ENCODE data around the gene SLC25A25.
A peak's percentile ranks its signal among the peaks of the same experiment; 100 is the strongest.
"Not testable (repeated sequence)": the region's sequence is repeated elsewhere in the genome, so short reads cannot be mapped to it uniquely, and the experiment has no call there.

Gene SLC25A25

GRCh38 chr9:128051932-128052709 lies 15.9 kb upstream of the SLC25A25 start:
- no peak for DNase-seq (ENCODE audit: low spot score)

- no peak for DNase-seq (ENCODE audit: low spot score)
Measured at GRCh38 chr9:128053560-128053959, 14.5 kb upstream of the SLC25A25 start.

GRCh38 chr9:128054087-128054486 lies 13.9 kb upstream of the SLC25A25 start:
- DNase-seq (ENCODE audit: low spot score), result no peak

- no peak for DNase-seq (ENCODE audit: low spot score)
Measured at GRCh38 chr9:128055344-128056040, 12.5 kb upstream of the SLC25A25 start.

GRCh38 chr9:128056086-128056485 lies 11.9 kb upstream of the SLC25A25 start:
- DNase-seq (ENCODE audit: low spot score), result no peak

GRCh38 chr9:128056887-128057723 lies 10.9 kb upstream of the SLC25A25 start:
- no peak for DNase-seq (ENCODE audit: low spot score)

- DNase-seq (ENCODE audit: low spot score), result no peak
Measured at GRCh38 chr9:128057724-128058409, 10.2 kb upstream of the SLC25A25 start.

GRCh38 chr9:128059365-128059983 lies 8.6 kb upstream of the SLC25A25 start:
- no peak for DNase-seq (ENCODE audit: low spot score)

GRCh38 chr9:128061275-128061960 lies 6.6 kb upstream of the SLC25A25 start:
- DNase-seq (ENCODE audit: low spot score), result no peak

- no peak for DNase-seq (ENCODE audit: low spot score)
Measured at GRCh38 chr9:128062279-128062678, 5.8 kb upstream of the SLC25A25 start.

GRCh38 chr9:128062846-128063831 lies 4.9 kb upstream of the SLC25A25 start:
- no peak for DNase-seq (ENCODE audit: low spot score)

- DNase-seq (ENCODE audit: low spot score), result no peak
Measured at GRCh38 chr9:128065907-128066712, 1.9 kb upstream of the SLC25A25 start.

- peak; percentile 98 for DNase-seq (ENCODE audit: low spot score)
Measured at GRCh38 chr9:128066713-128067644, 1.1 kb upstream of the SLC25A25 start, which contains the start of gene NAIF1. Gene NAIF1 (minus strand): TSS chr9:128067320. CDS start chr9:128067101, 219 bp downstream.

- DNase-seq (ENCODE audit: low spot score), result no peak
Measured at GRCh38 chr9:128068386-128069205, 564 bp downstream of the SLC25A25 start.

- no peak for DNase-seq (ENCODE audit: low spot score)
Measured at GRCh38 chr9:128070874-128071273, 2.8 kb downstream of the SLC25A25 start.

- not testable (repeated sequence) for DNase-seq (ENCODE audit: low spot score)
Measured at GRCh38 chr9:128071475-128071874, 3.4 kb downstream of the SLC25A25 start.

Data from ecto neural progenitor cell (in vitro differentiated cells).